Measurements from ENCODE around the gene TP53I3.

TP53I3 gene

GRCh38 chr2:24080701-24081100, 3.9 kb downstream of the TP53I3 start:
- no peak for DNase-seq
- no peaks in the 10 kb centered on the region for H3K9me3 ChIP-seq
- H3K4me1 ChIP-seq: peaks cover 4% of the 10 kb centered on the region; the same call in 1 of the 2 replicates
- peaks cover 7% of the 10 kb centered on the region; the same call in 1 of the 2 replicates for H3K36me3 ChIP-seq
- no peak overlapping the region for H3K4me3 ChIP-seq (ENCODE audit: low read depth, low read length)
- H3K27me3 ChIP-seq: no peaks in the 10 kb centered on the region
- no peak for TF ChIP-seq CTCF (IDR thresholded peaks at IDR 0.05; ENCODE audit: low read depth, low read length)

GRCh38 chr2:24077879-24078278, 6.8 kb downstream of the TP53I3 start:
- H3K4me1 ChIP-seq: no peaks in the 10 kb centered on the region
- H3K27me3 ChIP-seq: no peaks in the 10 kb centered on the region
- H3K4me3 ChIP-seq (ENCODE audit: low read depth, low read length): no peak overlapping the region
- H3K9me3 ChIP-seq: no peaks in the 10 kb centered on the region
- DNase-seq: no peak
- no peak for TF ChIP-seq CTCF (IDR thresholded peaks at IDR 0.05; ENCODE audit: low read depth, low read length)
- H3K36me3 ChIP-seq: peaks cover 17% of the 10 kb centered on the region

- Histone ChIP-seq H3K36me3 (peaks cover 17% of the 10 kb centered on the region), H3K4me1 (no peaks in the 10 kb centered on the region), H3K4me3 (ENCODE audit: low read depth, low read length) (no peak overlapping the region), H3K9me3 (no peaks in the 10 kb centered on the region), H3K27me3 (no peaks in the 10 kb centered on the region)
- no peak for TF ChIP-seq CTCF (IDR thresholded peaks at IDR 0.05; ENCODE audit: low read depth, low read length)
- DNase-seq: no peak
Measured at GRCh38 chr2:24077535-24077877, 7.1 kb downstream of the TP53I3 start.

- no peak for TF ChIP-seq CTCF (IDR thresholded peaks at IDR 0.05; ENCODE audit: low read depth, low read length)
- no peaks in the 10 kb centered on the region for H3K27me3 ChIP-seq
Measured at GRCh38 chr2:24076849-24077534, 7.6 kb downstream of the TP53I3 start.

GRCh38 chr2:24075915-24076848, 8.5 kb downstream of the TP53I3 start, which contains the start of gene SF3B6:
Gene SF3B6, minus strand, starts transcription at chr2:24076326. Its CDS starts 97 bp downstream, at chr2:24076229.
- Histone ChIP-seq H3K27me3 (no peaks in the 10 kb centered on the region), H3K4me1 (no peaks in the 10 kb centered on the region), H3K36me3 (peaks cover 14% of the 10 kb centered on the region), H3K4me3 (ENCODE audit: low read depth, low read length) (peak within 1 kb of the TSS; percentile 100), H3K9me3 (no peaks in the 10 kb centered on the region)
- no peak for TF ChIP-seq CTCF (IDR thresholded peaks at IDR 0.05; ENCODE audit: low read depth, low read length)
- DNase-seq: peak; percentile 98

More at GRCh38 chr2:24076849-24077534, 7.6 kb downstream of the TP53I3 start:
- Histone ChIP-seq H3K4me3 (ENCODE audit: low read depth, low read length) (peak overlapping the region; percentile 100), H3K4me1 (no peaks in the 10 kb centered on the region), H3K36me3 (peaks cover 14% of the 10 kb centered on the region), H3K9me3 (no peaks in the 10 kb centered on the region)
- no peak for DNase-seq

Data from BE2C (cell line).